ENCODE data around the gene PMFBP1.

PMFBP1 gene

GRCh38 chr16:72138064-72138572 lies 33.8 kb downstream of the PMFBP1 start:
- DNase-seq (ENCODE audit: low read depth in 1 of 2, low spot score in 1 of 2), result no peak
- no peaks in the 10 kb centered on the region for H3K27me3 ChIP-seq (ENCODE audit: insufficient read depth, poor library complexity, severe bottlenecking)
- no peak overlapping the region for H3K27ac ChIP-seq (replicated peaks)
- TF ChIP-seq POLR2AphosphoS5 (IDR thresholded peaks at IDR 0.05; ENCODE audit: low read depth), result no peak
- TF ChIP-seq REST (IDR thresholded peaks at IDR 0.05; ENCODE audit: insufficient replicate concordance, low read depth), result no peak
- no peak for TF ChIP-seq GABPA (IDR thresholded peaks at IDR 0.05; ENCODE audit: low read depth)
- no peak overlapping the region for H3K4me3 ChIP-seq (replicated peaks; ENCODE audit: insufficient read depth, low read length)

GRCh38 chr16:72137380-72138063 lies 34.4 kb downstream of the PMFBP1 start:
- no peak for DNase-seq (ENCODE audit: low read depth in 1 of 2, low spot score in 1 of 2)
- no peak overlapping the region for H3K27ac ChIP-seq (replicated peaks)
- TF ChIP-seq GABPA (IDR thresholded peaks at IDR 0.05; ENCODE audit: low read depth), result no peak
- no peak for TF ChIP-seq REST (IDR thresholded peaks at IDR 0.05; ENCODE audit: insufficient replicate concordance, low read depth)
- no peak for TF ChIP-seq CTCF (IDR thresholded peaks at IDR 0.05; ENCODE audit: insufficient read depth, low read length)
- TF ChIP-seq SPI1 (IDR thresholded peaks at IDR 0.05; ENCODE audit: borderline replicate concordance, low read depth), result no peak
- TF ChIP-seq POLR2AphosphoS5 (IDR thresholded peaks at IDR 0.05; ENCODE audit: low read depth), result no peak
- no peak overlapping the region for H3K4me3 ChIP-seq (replicated peaks; ENCODE audit: insufficient read depth, low read length)
- no peaks in the 10 kb centered on the region for H3K27me3 ChIP-seq (ENCODE audit: insufficient read depth, poor library complexity, severe bottlenecking)

GRCh38 chr16:72134507-72134906 lies 37.4 kb downstream of the PMFBP1 start:
- no peak for DNase-seq (ENCODE audit: low read depth in 1 of 2, low spot score in 1 of 2)
- Histone ChIP-seq H3K27me3 (ENCODE audit: insufficient read depth, poor library complexity, severe bottlenecking) (no peaks in the 10 kb centered on the region), H3K4me3 (replicated peaks; ENCODE audit: insufficient read depth, low read length) (no peak overlapping the region), H3K27ac (replicated peaks) (no peak overlapping the region)
- TF ChIP-seq SPI1 (IDR thresholded peaks at IDR 0.05; ENCODE audit: borderline replicate concordance, low read depth) (no peak), POLR2AphosphoS5 (IDR thresholded peaks at IDR 0.05; ENCODE audit: low read depth) (no peak), CTCF (IDR thresholded peaks at IDR 0.05; ENCODE audit: insufficient read depth, low read length) (no peak), GABPA (IDR thresholded peaks at IDR 0.05; ENCODE audit: low read depth) (no peak), REST (IDR thresholded peaks at IDR 0.05; ENCODE audit: insufficient replicate concordance, low read depth) (no peak)

Data from HL-60 (cell line).